NCI-H345 (cell line): ENCODE results near the gene PKNOX1.
A peak's percentile ranks its signal among the peaks of the same experiment; 100 is the strongest.
"Not testable (repeated sequence)": the region's sequence is repeated elsewhere in the genome, so short reads cannot be mapped to it uniquely, and the experiment has no call there.

Experiments used
- DNase-seq: peaks from one replicate; lab custom pipeline; 2025; lab: John Stamatoyannopoulos, UW

The PKNOX1 gene

DNA sequence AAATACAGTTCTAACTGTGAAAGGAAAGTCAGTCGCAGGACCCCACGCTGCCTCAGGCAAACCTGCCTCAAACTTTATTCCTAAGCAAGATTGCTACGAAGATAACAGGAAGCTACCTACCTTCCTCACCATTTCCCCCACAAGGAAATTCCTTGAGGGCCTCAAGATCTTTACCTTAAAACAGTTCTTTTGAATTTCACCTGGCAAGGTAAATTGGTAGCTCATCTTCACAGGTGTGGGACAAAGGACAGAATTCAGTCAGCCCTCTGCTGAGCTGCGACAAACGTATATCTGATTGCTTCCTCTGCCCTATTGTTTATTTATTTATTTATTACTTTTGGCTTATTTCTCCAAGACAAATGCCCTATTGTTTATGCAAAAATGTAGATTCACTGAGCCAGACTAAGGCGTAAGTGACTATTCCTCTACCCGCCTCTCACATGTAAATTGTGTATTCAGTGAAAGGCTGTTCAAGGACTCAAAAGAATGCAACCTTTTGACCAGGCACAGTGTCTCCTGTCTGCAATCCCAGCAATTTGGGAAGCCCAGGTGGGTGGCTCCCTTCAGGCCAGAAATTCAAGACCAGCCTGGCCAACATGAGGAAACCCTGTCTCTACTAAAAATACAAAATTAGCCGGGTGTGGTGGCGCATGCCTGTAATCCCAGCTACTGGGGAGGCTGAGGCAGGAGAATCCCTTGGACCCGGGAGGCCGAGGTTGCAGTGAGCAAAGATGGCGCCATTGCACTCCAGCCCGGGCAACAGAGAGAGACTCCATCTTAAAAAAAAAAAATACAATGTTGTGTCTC is 17.3 kb upstream of the PKNOX1 start:
- no peak for DNase-seq

DNA sequence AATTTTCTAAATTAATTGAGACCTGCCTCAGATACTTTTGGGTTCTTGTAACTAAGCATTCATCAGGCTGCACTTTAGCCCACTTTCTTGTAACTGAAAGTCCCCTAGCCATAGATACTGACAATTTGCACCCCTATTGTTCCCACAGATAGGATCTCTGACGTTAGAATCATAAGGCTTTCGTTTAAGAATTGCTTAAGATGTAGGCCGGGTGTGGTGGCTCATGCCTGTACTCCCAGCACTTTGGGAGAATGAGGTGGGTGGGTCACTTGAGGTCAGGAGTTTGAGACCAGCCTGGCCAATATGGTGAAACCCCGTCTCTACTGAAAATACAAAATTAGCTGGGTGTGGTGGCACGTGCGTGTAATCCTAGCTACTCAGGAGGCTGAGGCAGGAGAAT is 16.2 kb upstream of the PKNOX1 start:
- DNase-seq: not testable (repeated sequence)

DNA sequence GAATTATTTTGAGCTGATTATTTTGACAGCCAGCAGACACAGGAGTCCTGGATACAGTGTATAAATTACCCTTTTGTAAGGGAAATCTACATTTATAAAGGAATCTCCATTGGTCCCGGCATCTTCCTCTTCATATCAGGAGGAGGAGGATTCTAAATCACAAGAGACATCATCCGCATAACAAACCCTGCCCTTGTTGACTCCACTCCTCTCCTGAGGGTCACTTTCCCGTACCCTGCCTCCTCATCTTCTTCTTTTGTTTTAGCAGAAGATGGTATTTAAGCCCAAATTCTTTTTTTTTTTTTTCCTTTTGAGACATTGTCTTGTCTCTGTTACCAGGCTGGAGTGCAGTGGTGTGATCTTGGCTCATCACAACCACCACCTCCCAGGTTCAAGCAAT is 14.6 kb upstream of the PKNOX1 start:
- no peak for DNase-seq

DNA sequence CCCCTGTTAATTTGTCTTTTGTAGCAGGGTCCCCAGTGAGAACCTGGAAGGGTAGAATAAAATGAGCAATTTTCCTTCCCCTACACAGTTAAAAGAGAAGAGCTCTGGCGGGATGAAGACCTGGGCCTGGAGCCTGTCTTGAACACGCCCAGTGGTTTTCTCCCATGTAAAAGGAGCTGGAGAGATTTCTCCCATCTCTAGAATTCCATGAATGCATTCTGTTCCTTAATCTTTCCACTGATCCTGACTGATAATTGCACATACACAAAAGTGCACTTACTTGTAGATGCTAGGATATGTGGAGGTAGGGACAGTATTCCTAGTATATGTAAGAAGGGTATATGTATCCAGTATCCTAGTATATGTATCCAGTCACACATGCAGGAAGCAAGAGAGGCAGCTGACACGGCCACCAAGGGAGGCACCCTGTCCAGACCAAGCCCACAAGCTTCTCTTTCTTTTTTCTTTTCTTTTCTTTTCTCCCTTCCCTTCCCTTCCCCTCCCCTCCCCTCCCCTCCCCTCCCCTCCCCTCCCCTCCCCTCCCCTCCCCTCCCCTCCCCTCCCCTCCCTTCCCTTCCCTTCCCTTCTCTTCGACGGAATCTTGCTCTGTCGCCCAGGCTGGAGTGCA is 11.9 kb upstream of the PKNOX1 start:
- DNase-seq: no peak

DNA sequence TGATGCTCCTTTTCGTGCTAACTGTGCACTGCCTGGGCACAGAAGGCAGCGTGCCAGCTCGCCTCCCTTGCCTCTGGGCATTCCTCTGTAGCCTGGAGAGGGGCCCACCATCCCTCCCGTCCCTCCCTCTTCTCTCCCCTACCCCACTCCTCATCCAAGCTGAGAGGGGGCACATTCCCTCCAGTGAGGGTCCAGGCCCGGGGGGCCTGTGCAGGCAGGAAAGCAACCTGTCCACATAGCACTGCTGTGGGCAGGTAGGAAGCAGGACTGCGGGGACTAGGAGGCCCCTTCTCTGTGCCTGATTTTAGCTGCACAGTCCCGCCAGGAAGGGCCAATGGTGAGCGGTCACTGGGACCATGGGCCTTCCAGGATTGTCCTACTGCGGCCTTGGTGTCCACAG is 10.3 kb upstream of the PKNOX1 start:
- no peak for DNase-seq

DNA sequence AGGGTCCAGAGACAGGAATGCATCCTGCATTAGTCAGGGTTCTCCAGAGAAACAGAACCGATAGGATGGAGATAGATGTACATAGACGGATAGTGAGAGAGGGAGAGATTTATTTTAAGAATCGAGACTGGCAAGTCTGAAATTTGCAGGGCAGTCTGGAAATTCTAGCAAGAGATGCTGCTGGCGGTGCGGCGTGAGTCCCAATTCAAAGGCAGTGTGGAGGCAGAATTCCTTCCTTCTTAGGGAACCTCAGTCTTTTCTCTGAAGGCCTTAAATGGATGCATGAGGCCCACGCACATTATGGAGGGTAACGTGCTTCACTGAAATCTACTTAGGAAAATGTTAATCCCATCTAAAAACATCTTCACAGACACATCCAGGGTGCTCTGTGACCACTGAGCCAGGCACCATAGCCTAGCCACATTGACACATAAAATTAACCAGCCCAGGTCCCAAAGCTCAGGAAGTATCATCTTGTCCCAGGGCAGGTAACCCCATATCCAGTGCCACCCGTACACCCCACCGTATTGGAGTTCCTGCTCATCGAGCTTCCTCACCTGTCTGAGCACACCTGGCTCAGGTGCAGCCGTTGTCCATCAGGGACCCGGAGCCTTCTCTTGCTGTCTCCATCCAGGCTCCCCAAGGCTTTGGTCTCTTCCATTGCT is 9.7 kb upstream of the PKNOX1 start:
- no peak for DNase-seq

DNA sequence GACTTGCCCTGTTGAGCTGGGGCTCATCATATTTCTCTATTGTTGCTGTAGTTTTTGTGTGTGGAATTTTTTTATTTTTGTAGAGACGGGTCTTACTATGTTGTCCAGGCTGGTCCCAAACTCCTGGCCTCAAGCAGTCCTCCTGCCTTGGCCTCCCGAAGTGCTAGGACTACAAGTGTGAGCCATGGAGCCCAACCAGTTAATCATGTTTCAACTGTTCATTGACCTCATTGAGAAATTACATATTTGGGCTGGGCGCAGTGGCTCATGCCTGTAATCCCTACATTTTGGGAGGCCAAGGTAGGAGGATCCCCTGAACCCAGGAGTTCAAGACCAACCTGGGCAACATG is 9.2 kb upstream of the PKNOX1 start:
- DNase-seq: no peak

DNA sequence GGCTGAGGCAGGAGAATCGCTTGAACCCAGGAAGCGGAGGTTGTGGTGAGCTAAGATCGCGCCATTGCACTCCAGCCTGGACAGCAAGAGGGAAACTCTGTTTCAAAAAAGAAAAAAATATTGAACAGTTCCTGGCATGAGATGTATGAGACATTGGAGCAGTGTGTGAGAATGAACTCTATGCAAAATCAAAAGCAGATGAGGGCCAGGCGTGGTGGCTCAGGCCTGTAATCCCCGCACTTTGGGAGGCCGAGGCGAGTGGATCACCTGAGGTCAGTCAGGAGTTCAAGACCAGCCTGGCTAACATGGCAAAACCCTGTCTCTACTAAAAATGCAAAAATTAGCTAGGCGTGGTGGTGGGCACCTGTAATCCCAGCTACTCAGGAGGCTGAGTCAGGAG is 6.7 kb upstream of the PKNOX1 start:
- not testable (repeated sequence) for DNase-seq

DNA sequence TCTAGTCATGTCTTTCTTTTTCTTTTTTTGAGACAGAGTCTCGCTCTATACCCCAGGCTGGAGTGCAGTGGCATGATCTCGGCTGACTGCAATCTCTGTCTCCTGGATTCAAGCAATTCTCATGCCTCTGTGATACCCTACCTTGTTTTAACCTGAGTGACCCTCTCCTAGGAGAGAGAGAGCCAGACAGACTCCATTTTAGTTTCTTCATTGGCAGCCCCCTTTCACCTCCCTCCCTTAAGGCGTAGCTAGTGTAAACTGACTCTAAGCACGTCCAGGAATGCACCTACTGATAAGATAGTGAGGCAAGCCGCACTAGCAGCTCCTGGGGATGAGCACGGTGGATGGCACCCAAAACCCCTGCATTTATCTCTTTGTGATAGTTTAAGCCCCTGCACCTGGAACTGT is 5.2 kb upstream of the PKNOX1 start:
- no peak for DNase-seq

DNA sequence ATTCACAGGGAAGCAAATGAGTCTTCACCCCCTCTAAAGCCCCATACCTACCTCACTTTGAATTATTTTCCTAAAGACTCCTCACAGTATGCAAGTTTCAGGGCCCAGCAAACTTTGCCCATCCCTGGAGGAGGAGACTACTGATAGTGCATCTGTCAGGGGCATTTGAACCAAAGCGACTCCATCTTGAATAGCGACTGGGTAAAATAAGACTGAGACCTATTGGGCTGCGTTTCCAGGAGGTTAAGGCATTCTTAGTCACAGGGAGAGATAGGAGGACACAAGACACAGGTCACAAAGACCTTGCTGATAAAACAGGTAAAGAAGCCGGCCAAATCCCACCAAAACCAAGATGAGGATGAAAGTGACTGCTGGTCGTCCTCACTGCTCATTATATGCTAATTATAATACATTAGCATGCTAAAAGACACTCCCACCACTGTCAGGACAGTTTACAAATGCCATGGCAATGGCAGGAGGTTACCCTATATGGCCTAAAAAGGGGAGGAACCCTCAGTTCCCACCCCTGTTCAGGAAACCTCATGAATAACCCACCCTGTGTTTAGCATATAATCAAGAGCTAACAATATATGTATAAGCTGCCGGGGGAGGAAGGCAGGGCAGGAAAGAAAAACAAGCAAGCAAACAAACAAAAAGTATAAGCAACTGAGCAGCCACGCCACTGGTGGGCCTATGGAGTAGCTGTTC is 3.3 kb upstream of the PKNOX1 start:
- no peak for DNase-seq

DNA sequence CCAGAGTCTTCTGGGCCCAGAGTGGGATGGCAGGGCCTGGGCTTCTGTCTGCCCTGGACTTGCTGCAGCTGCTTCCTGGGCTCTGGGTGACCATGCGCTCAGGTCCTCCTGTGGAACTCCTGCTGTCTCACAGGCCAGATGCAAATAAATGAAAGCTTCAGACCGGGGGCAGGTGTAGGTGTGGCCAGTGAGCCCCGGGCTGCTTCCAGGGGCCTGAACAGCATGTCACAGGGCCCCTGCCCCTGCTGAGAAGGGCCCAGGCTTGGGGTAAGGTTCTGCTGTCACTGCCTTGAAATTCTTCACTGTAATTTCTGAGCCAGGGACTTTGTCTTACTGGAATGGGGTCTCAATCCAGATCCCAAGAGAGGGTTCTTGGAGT is 2.5 kb upstream of the PKNOX1 start:
- DNase-seq: no peak

DNA sequence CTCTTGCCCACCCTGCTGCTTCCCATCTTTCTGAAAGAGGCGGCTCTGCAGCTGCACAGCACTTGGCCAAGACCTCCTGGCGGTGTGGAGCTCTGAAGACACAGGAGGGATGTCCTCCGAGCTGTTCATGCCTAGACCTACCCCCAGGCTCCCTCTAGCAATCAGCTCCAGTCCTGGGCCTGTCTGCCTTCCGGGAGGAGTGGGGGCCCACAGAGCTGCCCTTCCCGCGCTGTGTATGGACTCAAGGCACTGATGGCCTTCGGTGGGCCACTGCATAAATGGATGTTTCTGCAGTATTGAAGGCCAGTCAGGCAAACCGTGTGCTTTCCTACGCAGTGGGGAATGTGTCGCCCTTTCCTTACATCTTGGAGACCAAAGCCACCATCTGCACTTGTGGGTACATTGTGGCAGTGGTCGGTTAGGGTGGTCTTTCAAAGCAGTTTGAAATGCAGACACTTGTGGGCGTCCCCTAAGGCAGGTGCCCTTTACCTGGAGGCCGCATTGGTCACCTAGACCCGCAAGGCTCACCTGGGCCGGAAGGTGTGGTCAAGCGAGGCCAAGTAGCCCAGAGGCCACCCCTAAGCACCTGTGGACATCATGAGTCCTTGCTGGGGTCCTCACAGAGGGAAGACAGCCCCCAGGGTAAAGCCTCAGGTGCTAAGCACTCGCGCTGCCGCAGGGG is 912 bp upstream of the PKNOX1 start:
- DNase-seq: no peak

DNA sequence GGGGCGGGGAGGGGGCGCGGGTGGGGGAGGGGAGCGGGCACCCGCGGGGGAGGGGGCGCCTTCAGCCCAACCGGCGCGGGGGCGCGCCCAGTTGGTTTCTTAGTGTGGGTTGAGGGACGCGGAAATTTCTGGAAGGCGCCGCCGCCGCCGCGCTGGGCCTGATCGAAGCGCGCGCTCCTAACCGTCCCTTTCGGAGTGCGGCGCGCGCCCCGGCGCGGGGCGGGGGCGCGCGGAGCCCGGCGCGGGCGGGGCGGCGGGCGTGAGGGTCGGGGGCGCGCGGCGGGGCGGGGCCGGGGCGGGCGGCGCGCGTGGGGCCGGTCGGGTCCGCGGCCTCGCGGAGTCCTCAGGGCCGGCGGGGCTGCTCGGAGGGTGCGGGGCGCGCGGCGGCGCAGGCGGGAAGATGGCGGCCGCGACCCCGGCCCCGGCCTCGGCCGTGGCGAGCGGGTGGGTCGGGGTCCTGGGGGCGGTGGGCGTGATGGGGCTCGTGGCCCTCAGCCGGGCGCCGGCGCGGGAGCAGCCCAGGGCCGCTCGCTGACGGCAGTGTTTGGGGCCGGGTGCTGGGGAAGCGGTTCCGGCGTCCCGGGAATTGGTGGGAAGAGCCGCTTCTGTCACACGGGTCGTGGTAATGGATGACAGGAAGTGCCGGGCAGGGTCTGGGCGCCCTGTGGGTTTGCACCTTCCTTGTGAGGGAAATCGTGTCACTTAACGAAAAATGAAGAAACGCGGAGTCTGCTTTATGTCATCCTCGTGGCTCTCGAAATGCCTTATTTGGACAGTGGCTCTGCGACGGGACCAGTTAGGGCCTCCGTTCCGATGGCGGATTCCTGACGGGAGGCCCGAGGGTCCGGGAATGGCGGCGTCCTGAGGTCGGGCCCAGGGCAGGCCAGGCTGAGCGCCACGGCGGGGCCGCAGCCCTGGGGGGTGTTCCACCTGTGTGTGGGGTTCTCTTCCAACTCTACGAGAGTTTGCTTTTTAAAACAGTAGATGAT is 764 bp downstream of the PKNOX1 start:
- DNase-seq: peak; percentile 86

DNA sequence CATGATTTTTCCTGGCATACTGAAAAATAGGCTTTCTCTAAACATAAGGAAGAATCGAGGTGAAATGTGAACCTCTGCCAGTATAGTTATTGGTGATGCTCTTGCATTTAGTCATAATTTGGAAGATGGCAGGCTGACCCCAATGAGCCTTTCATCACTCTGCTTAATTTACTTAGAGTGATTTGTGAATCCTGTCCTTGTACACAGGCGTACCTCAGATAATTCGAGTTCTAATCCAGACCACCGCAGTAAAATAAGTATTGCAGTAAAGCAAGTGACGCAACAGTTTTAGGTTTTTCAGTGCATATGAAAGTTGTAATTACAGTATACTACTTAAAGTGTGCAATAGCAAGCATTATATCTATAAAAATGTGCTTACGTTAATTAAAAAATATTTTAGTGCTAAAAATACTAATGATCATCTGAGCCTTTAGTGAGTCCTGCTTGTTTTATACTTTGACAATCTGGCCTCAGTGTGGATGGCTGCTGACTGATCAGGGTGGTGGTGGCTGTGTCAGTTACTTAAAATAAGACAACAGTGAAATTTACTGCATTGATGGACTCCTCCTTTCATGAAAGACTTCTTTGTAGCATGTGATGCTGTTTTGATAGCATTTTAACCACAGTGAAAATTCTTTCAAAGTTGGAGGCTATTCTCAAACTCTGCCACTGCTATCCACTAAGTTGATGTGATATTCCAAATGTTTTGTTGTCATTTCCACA is 1.7 kb downstream of the PKNOX1 start:
- DNase-seq: no peak

DNA sequence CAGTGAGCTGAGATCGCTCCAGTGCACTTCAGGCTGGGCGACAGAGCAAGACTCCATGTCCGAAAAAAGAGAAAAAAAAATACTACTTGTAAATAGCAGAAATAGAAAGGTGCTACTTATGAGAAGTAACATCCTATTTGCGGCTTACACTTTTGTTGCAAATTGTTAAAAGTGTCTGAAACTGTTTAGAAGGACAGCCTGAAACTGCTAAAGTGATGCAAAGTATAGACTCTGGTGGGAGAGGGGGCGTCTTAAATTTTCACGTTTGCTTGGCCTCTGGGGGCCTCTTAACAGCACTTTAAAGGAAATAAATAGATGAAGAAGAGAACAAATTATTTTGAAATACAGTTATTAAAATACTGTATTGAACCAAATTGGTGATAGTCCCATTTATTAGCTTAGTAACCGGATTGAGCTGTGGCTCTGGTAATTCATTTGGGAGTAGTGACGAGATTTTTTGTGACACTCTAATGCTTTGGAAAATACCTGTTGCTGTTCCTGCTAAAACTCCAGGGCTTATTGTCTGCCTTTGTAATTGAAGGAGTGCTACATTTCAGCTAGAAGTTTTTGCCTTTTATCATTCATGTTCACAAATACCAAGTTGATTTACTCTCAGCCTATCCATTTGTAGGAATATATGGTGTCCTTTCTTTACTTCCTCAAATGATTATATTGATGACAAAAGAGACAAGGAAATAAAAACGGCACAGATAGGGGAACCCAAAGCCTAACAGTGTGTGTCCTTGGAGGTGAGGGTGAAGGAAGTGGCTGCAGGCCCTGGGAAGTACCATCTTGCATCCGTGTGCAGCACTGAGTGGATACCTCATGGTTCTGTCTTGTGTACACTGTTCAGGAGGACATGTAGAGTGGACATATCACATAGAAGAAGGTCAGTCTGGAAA is 6.2 kb downstream of the PKNOX1 start:
- DNase-seq: no peak

DNA sequence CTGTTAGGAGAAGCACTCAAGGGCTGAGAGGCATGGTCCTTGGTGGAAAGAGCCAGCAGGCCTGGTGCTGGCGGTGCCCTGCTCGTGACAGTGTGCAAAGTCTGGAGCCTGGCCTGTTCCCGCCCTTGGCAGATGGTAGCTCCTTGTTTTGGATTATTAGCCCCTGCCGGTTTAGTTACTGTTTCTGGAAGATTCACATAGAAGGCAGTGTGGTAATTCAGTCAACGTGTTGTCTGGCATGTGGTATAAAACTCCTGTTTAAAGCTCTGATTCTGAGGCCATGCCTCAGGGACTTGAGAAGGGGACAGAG is 6.8 kb downstream of the PKNOX1 start:
- no peak for DNase-seq

DNA sequence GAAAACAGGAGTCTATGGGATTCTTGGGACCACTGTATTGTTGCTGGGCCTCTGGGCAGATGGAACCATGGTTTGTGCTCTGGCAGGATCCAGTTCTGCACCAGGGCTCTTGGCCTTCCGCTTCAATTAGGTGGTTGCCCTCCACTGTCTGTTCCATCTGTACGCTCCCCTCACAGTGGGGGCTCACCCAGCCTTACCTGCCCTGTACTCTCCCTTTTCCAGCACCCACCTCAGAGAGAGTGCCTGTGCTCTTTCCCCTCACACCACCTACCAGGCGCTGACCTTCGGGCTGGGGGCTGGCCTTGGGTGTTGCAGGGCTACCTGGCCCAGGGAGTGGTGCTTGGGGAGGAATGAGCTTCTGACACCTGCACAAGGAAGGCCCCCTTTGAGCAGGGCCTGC is 7.5 kb downstream of the PKNOX1 start:
- no peak for DNase-seq

DNA sequence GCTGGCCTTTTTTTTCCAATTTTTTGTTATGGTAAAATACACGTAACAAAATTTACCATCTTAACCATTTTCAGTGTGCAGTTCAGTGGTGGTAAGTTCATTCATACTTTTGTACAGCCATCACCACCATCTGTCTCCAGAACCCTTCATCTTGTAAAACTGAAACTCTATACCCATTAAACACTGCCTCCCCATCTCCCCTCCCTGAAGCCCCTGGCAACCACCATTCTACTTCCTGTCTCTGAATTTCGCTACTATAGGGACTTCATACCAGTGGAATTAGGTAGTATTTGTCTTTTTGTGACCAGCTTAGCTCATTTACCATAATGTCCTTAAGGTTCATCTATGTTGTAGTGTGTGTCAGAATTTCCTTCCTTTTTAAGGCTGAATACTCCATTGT is 8.7 kb downstream of the PKNOX1 start:
- no peak for DNase-seq

DNA sequence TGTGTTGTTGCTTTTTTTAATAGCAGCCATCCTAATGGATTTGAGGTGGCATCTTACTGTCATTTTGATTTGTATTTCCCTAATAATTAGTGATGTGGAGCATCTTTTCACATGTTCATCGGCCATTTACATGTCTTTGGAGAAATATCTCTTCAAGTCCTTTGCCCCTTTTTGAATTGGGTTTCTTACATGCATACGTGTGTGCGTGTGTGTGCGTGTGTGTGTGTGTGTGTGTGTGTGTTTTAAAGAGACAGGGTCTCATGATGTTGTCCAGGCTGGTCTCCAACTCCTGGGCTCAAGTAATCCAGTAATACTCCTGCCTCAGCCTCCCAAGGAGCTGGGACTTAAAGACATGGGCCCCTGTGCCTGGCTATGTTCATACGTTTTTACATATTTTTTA is 9.5 kb downstream of the PKNOX1 start:
- no peak for DNase-seq
